ENCODE data around the gene AKAP9. TPM values are rescaled to one million over a fixed set of nuclear protein-coding genes. Genes with fewer than 3 reads are reported as not detected.
A peak's percentile ranks its signal among the peaks of the same experiment; 100 is the strongest.
"Not testable (repeated sequence)": the region's sequence is repeated elsewhere in the genome, so short reads cannot be mapped to it uniquely, and the experiment has no call there.

The AKAP9 gene
- polyA plus RNA-seq, 10 donors: 57.3 to 98.4 (median 78.6) TPM

GRCh38 chr7:91944970-91945369 is 4.3 kb downstream of the AKAP9 start:
- DNase-seq: not testable (repeated sequence)

- peak in 1 of 3 donors; percentile 13 for DNase-seq
Measured at GRCh38 chr7:91945476-91945875, 4.8 kb downstream of the AKAP9 start.

- DNase-seq: peak in 2 of 3 donors; percentile 11 to 12
Measured at GRCh38 chr7:91946549-91946948, 5.9 kb downstream of the AKAP9 start.

- no peak for DNase-seq
Measured at GRCh38 chr7:91947948-91948347, 7.3 kb downstream of the AKAP9 start.

- peak; percentile 12 to 27 (median 19) for DNase-seq
Measured at GRCh38 chr7:91949221-91950009, 8.8 kb downstream of the AKAP9 start.

- DNase-seq: no peak
Measured at GRCh38 chr7:91953618-91954017, 13.0 kb downstream of the AKAP9 start.

- DNase-seq: not testable (repeated sequence)
Measured at GRCh38 chr7:91956464-91956863, 15.8 kb downstream of the AKAP9 start.

GRCh38 chr7:91957232-91957631 is 16.6 kb downstream of the AKAP9 start:
- DNase-seq: no peak

- no peak for DNase-seq
Measured at GRCh38 chr7:91957823-91958222, 17.2 kb downstream of the AKAP9 start.

GRCh38 chr7:91959023-91959422 is 18.4 kb downstream of the AKAP9 start:
- DNase-seq: no peak

GRCh38 chr7:91961816-91962215 is 21.2 kb downstream of the AKAP9 start:
- DNase-seq: no peak

GRCh38 chr7:91962419-91962818 is 21.8 kb downstream of the AKAP9 start:
- no peak for DNase-seq

- not testable (repeated sequence) for DNase-seq
Measured at GRCh38 chr7:91967513-91967912, 26.9 kb downstream of the AKAP9 start.

GRCh38 chr7:91973639-91974038 is 33.0 kb downstream of the AKAP9 start:
- DNase-seq: no peak

- no peak for DNase-seq
Measured at GRCh38 chr7:91974066-91974465, 33.4 kb downstream of the AKAP9 start.

GRCh38 chr7:91976743-91977142 is 36.1 kb downstream of the AKAP9 start:
- DNase-seq: no peak

- DNase-seq: no peak
Measured at GRCh38 chr7:91979590-91979989, 38.9 kb downstream of the AKAP9 start.

- DNase-seq: not testable (repeated sequence)
Measured at GRCh38 chr7:91982352-91982751, 41.7 kb downstream of the AKAP9 start.

- no peak for DNase-seq
Measured at GRCh38 chr7:91988213-91988612, 47.6 kb downstream of the AKAP9 start.

- DNase-seq: no peak
Measured at GRCh38 chr7:91993976-91994375, 53.3 kb downstream of the AKAP9 start.

- DNase-seq: no peak
Measured at GRCh38 chr7:91995391-91996105, 54.9 kb downstream of the AKAP9 start.

GRCh38 chr7:91999631-92000565 is 59.2 kb downstream of the AKAP9 start:
- DNase-seq: no peak

Data from muscle of back (tissue), 11 donors.